Kidney (tissue), 14 donors: ENCODE data around the gene NDUFS4. TPM values are rescaled to one million over a fixed set of nuclear protein-coding genes. Genes with fewer than 3 reads are reported as not detected.
"Not testable (repeated sequence)": the region's sequence is repeated elsewhere in the genome, so short reads cannot be mapped to it uniquely, and the experiment has no call there.

ENCODE experiments used
- DNase-seq, 5 donors: peaks; one replicate each; pipeline ENCODE4 v3.0.0-alpha.2; 2013 to 2020
- FAIRE-seq: peaks from 2 replicates; lab custom pipeline; 2012; peaks lifted over from hg19 to GRCh38; lab: Jason Lieb, UNC
- H3K27ac ChIP-seq, 2 donors: one replicate each; pipeline ENCODE4 v1.7.0; 2013; ENCODE audit warnings: low read depth in 2 of 2, low read length in 2 of 2, inconsistent platforms in 1 of 2
- H3K27me3 ChIP-seq: one replicate; pipeline ENCODE4 v1.7.1; 2013; ENCODE audit warnings: low read length, inconsistent platforms; ENCODE audit not compliant: control insufficient read depth, insufficient read depth
- H3K36me3 ChIP-seq, 3 donors: one replicate each; pipeline versions ENCODE4 v1.7.0 to v1.7.1; 2013; ENCODE audit warnings: low read length in 3 of 3, control low read depth in 1 of 3, inconsistent platforms in 1 of 3; ENCODE audit not compliant: insufficient read depth in 3 of 3, control insufficient read depth in 2 of 3
- H3K4me1 ChIP-seq, 3 donors: one replicate each; pipeline versions ENCODE4 v1.7.0 to v1.7.1; 2013; ENCODE audit warnings: low read length in 3 of 3, inconsistent platforms in 1 of 3, low read depth in 1 of 3; ENCODE audit not compliant: control insufficient read depth in 2 of 3, insufficient read depth in 2 of 3
- H3K4me3 ChIP-seq, 3 donors: one replicate each; pipeline versions ENCODE4 v1.7.0 to v1.8.1; 2013; ENCODE audit warnings: low read length in 3 of 3, control low read depth in 1 of 3, inconsistent platforms in 1 of 3
- H3K9ac ChIP-seq, 3 donors: one replicate each; pipeline versions ENCODE4 v1.7.0 to v1.7.1; 2013; ENCODE audit warnings: low read length in 3 of 3, control low read depth in 1 of 3, inconsistent platforms in 1 of 3
- H3K9me3 ChIP-seq, 3 donors: one replicate each; pipeline versions ENCODE4 v1.7.0 to v1.7.1; 2013; ENCODE audit warnings: low read length in 3 of 3, control low read depth in 1 of 3, inconsistent platforms in 1 of 3; ENCODE audit not compliant: control insufficient read depth in 2 of 3, insufficient read depth in 1 of 3
- intact Hi-C: fragments of 100-400 bp; cut with DNase I; formaldehyde crosslinking; loops from one replicate; pipeline ENCODE4 v1.11.1; 2022
- polyA plus RNA-seq: library from polyadenylated mRNA; stranded (reverse); fragments of 350-450 nt; fragmentation: Illumina TruSeq; extraction: RNeasy Lipid Tissue Mini Kit (QIAGEN cat#74804); gene quantifications from one replicate; pipeline ENCODE4 v1.2.3, GENCODE V29; 2014; ENCODE audit warnings: low read depth, low replicate concordance; ENCODE audit not compliant: insufficient read depth
- total RNA-seq: library from RNA; stranded (reverse); fragmentation: NEBNext Ultra II Directional; extraction: Animal tissue kit (Norgen Biotek cat#: 25700); gene quantifications from one replicate; pipeline ENCODE4 v1.2.1, GENCODE V29; 2021
- TF ChIP-seq, protein P1 (sequence below): IDR thresholded peaks from 3 replicates; pipeline ENCODE4 v1.5.1; 2012; ENCODE audit warnings: mild to moderate bottlenecking, moderate library complexity, borderline replicate concordance; ENCODE audit not compliant: insufficient read depth; ENCODE audit errors: extremely low read depth
- donor health status: control.
- donor health status: control.
- donor health status: control.
- donor health status: control.
- donor health status: control.
- donor health status: DM: yes; HTN: yes; CAD: no.
- donor health status: Normal renal cell carcinoma (clear cell type).

The NDUFS4 gene
- total and polyA plus RNA-seq, 2 donors from 2014 or later, result 73.9 to 219 TPM

DNA sequence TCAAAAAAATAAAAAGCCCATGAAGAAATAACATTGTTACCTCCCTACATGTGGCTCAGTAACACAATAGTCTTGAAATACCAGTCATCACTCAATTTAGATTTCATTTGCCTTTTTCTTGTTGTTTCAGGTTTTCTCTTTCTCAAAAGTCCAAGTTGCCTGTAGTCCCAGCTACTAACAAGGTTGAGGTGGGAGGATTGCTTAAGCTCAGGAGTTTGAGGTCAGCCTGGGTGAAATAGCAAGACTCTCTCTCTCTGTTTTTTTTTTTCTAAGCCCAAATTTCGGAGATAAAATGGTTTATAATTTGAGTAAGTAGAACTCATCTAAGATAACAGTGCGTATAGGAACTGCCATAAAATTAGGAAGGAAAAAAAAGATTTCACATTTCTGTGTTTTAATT is 17.5 kb upstream of the NDUFS4 start:
- FAIRE-seq (no peak), DNase-seq (no peak)
- intact Hi-C loops, result no loop called here
- no peak overlapping the region for H3K27ac ChIP-seq
- TF ChIP-seq, protein P1, sequence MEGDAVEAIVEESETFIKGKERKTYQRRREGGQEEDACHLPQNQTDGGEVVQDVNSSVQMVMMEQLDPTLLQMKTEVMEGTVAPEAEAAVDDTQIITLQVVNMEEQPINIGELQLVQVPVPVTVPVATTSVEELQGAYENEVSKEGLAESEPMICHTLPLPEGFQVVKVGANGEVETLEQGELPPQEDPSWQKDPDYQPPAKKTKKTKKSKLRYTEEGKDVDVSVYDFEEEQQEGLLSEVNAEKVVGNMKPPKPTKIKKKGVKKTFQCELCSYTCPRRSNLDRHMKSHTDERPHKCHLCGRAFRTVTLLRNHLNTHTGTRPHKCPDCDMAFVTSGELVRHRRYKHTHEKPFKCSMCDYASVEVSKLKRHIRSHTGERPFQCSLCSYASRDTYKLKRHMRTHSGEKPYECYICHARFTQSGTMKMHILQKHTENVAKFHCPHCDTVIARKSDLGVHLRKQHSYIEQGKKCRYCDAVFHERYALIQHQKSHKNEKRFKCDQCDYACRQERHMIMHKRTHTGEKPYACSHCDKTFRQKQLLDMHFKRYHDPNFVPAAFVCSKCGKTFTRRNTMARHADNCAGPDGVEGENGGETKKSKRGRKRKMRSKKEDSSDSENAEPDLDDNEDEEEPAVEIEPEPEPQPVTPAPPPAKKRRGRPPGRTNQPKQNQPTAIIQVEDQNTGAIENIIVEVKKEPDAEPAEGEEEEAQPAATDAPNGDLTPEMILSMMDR, result no peak
- no peak overlapping the region for H3K9ac ChIP-seq
- no peaks in the 10 kb centered on the region for H3K9me3 ChIP-seq
- no peaks in the 10 kb centered on the region for H3K27me3 ChIP-seq
- H3K4me1 ChIP-seq, result no peaks in the 10 kb centered on the region
- no peaks in the 10 kb centered on the region for H3K36me3 ChIP-seq
- H3K4me3 ChIP-seq, result no peak overlapping the region

DNA sequence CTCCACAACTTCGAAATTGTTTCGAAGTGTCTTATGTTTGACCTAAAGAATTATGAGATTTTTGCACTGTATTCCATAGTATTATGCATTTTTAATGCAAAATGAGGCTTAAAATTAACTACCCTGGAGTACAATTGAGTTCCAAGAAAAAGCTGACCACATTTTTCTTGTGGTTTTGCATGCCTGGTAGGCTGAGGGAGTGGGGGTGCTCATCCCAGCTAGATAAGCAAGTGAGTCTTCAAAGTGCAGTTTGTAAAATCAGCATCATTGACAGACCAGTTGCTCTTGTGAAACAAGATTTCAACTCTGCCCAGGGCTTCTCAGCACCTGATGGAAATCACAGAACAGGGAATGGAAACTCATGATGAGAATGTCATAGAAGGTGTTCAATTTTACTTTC is 17.0 kb upstream of the NDUFS4 start:
- TF ChIP-seq, protein P1, result no peak

DNA sequence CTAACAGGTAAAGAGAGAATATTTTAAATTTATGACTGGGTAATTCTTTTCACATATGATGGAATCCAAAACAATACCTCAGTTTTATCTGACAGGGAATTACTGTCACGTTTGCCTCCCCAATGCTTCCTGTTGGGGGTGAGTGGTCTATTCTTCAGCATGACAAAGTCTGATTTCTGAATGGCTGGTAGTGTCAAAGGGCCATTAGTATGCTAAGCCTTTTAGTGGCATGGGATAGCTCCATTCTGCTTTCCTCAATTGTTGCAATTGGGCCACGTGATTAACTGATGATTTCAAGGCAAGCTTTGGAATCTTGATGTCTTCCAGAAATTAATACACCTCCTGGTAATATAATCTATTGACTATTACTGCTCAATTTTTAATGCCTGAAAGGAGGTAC is 14.7 kb upstream of the NDUFS4 start:
- Histone ChIP-seq H3K36me3 (no peaks in the 10 kb centered on the region), H3K4me1 (no peaks in the 10 kb centered on the region), H3K4me3 (no peak overlapping the region), H3K9ac (no peak overlapping the region), H3K27ac (no peak overlapping the region), H3K9me3 (no peaks in the 10 kb centered on the region), H3K27me3 (no peaks in the 10 kb centered on the region)
- TF ChIP-seq, protein P1, result no peak
- FAIRE-seq (no peak), DNase-seq (no peak)
- intact Hi-C loops, result no loop called here

More for the DNA sequence above, 17.0 kb upstream of the NDUFS4 start:
- DNase-seq, result no peak
- no peaks in the 10 kb centered on the region for H3K9me3 ChIP-seq
- no peak overlapping the region for H3K9ac ChIP-seq
- H3K36me3 ChIP-seq, result no peaks in the 10 kb centered on the region
- H3K4me3 ChIP-seq, result no peak overlapping the region
- no peaks in the 10 kb centered on the region for H3K4me1 ChIP-seq
- no peaks in the 10 kb centered on the region for H3K27me3 ChIP-seq
- no peak overlapping the region for H3K27ac ChIP-seq
- FAIRE-seq, result no peak
- intact Hi-C loops, result no loop called here

DNA sequence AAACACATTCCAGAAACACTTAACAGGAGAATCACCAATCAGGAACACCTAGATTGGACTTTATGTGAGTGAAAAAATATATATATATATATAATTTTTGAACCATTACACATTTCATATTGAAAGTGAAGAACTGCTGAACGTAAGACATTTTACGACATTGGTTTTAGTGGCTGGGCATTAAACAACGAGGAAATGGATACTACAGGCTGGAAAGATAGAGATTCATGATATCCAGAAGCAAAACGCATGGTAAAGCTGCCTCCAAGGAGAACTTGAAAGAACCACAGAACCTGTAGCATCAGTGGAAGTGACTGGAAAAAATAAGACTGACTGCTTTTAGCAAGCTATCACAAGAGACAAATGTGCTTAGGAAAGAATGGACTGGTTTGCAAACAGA is 13.2 kb upstream of the NDUFS4 start:
- Histone ChIP-seq H3K9me3 (no peaks in the 10 kb centered on the region), H3K27me3 (no peaks in the 10 kb centered on the region), H3K9ac (no peak overlapping the region), H3K4me3 (no peak overlapping the region), H3K36me3 (no peaks in the 10 kb centered on the region), H3K4me1 (no peaks in the 10 kb centered on the region), H3K27ac (no peak overlapping the region)
- intact Hi-C loops, result no loop called here
- DNase-seq (no peak), FAIRE-seq (no peak)
- TF ChIP-seq, protein P1, result no peak

DNA sequence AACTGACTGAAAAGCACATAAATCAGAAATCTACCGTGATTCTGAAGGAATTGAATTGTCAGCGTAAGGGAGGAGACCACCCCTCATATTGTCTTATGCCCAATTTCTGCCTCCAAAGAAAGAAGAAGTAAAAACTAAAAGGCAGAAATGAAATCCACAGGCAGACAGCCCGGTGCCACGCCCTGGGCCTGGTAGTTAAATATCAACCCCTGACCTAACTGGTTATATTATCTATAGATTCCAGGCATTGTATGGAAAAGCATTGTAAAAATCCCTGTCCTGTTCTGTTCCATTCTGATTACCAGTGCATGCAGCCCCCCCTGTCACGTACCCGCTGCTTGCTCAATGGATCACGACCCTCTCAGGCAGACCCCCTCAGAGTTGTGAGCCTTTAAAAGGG is 11.9 kb upstream of the NDUFS4 start:
- H3K9ac ChIP-seq, FAIRE-seq, intact Hi-C loops, H3K27ac ChIP-seq, H3K9me3 ChIP-seq, H3K4me1 ChIP-seq, H3K36me3 ChIP-seq, H3K4me3 ChIP-seq, H3K27me3 ChIP-seq, DNase-seq: not testable (repeated sequence)
